ENCODE measurements around the gene PPP1R16B. TPM values are rescaled to one million over a fixed set of nuclear protein-coding genes. Genes with fewer than 3 reads are reported as not detected.

The PPP1R16B gene
- total and polyA plus RNA-seq, 5 donors from 2014 or later: 16.5 to 84.1 (median 25.1) TPM

GRCh38 chr20:38895098-38895949 is 89.8 kb downstream of the PPP1R16B start:
- peaks cover 23% of the 10 kb centered on the region for H3K4me1 ChIP-seq (ENCODE audit: control insufficient read depth, insufficient read depth, low read length, poor library complexity, severe bottlenecking)
- peaks cover 47% of the 10 kb centered on the region for H3K36me3 ChIP-seq (ENCODE audit: control insufficient read depth, insufficient read depth, low read length)
- no peaks in the 10 kb centered on the region for H3K27me3 ChIP-seq (ENCODE audit: control insufficient read depth, insufficient read depth, low read length)
- H3K4me3 ChIP-seq (ENCODE audit: low read depth, low read length): no peak overlapping the region
- peaks cover 17 to 35% (median 21%) of the 10 kb centered on the region in 4 donors for H3K4me1 Mint-ChIP-seq
- H3K4me3 Mint-ChIP-seq: no peak overlapping the region
- ATAC-seq (ENCODE audit: low read depth in 2 of 2) (no peak), DNase-seq (no peak)
- H3K9me3 Mint-ChIP-seq: peaks cover 0 to 3% (median 0%) of the 10 kb centered on the region in 7 donors
- H3K36me3 Mint-ChIP-seq: peaks cover 20% of the 10 kb centered on the region
- no peaks in the 10 kb centered on the region for H3K9me3 ChIP-seq (ENCODE audit: control insufficient read depth in 2 of 2, low read length in 2 of 2)
- H3K27me3 Mint-ChIP-seq: no peaks in the 10 kb centered on the region
- H3K27ac Mint-ChIP-seq: peak overlapping the region in 1 of 3 donors; percentile 87
- no peak overlapping the region for H3K27ac ChIP-seq (ENCODE audit: insufficient read depth, low read length, poor library complexity, severe bottlenecking)

- Histone ChIP-seq H3K27me3 (ENCODE audit: control insufficient read depth, insufficient read depth, low read length) (no peaks in the 10 kb centered on the region), H3K36me3 (ENCODE audit: control insufficient read depth, insufficient read depth, low read length) (peaks cover 53% of the 10 kb centered on the region), H3K4me3 (ENCODE audit: low read depth, low read length) (no peak overlapping the region), H3K9me3 (ENCODE audit: control insufficient read depth in 2 of 2, low read length in 2 of 2) (no peaks in the 10 kb centered on the region), H3K4me1 (ENCODE audit: control insufficient read depth, insufficient read depth, low read length, poor library complexity, severe bottlenecking) (peaks cover 23% of the 10 kb centered on the region), H3K27ac (ENCODE audit: insufficient read depth, low read length, poor library complexity, severe bottlenecking) (no peak overlapping the region)
- ATAC-seq (ENCODE audit: low read depth in 2 of 2) (no peak), DNase-seq (no peak)
- Mint-ChIP-seq H3K27ac (no peak overlapping the region), H3K36me3 (peaks cover 26% of the 10 kb centered on the region), H3K4me1 (peaks cover 17 to 33% (median 21%) of the 10 kb centered on the region in 4 donors), H3K27me3 (no peaks in the 10 kb centered on the region), H3K4me3 (no peak overlapping the region), H3K9me3 (peaks cover 0 to 3% (median 0%) of the 10 kb centered on the region in 7 donors)
Observed at GRCh38 chr20:38896009-38896594, 90.6 kb downstream of the PPP1R16B start.

GRCh38 chr20:38897267-38897666 is 91.8 kb downstream of the PPP1R16B start:
- peaks cover 33% of the 10 kb centered on the region for H3K36me3 Mint-ChIP-seq
- H3K9me3 Mint-ChIP-seq: peaks cover 0 to 6% (median 0%) of the 10 kb centered on the region in 7 donors
- peaks cover 19% of the 10 kb centered on the region for H3K4me1 ChIP-seq (ENCODE audit: control insufficient read depth, insufficient read depth, low read length, poor library complexity, severe bottlenecking)
- H3K27me3 Mint-ChIP-seq: no peaks in the 10 kb centered on the region
- no peak for DNase-seq
- H3K9me3 ChIP-seq (ENCODE audit: control insufficient read depth in 2 of 2, low read length in 2 of 2): no peaks in the 10 kb centered on the region
- H3K4me3 Mint-ChIP-seq: no peak overlapping the region
- no peak overlapping the region for H3K27ac ChIP-seq (ENCODE audit: insufficient read depth, low read length, poor library complexity, severe bottlenecking)
- no peak for ATAC-seq (ENCODE audit: low read depth in 2 of 2)
- H3K4me3 ChIP-seq (ENCODE audit: low read depth, low read length): no peak overlapping the region
- H3K27ac Mint-ChIP-seq: no peak overlapping the region
- H3K27me3 ChIP-seq (ENCODE audit: control insufficient read depth, insufficient read depth, low read length): no peaks in the 10 kb centered on the region
- peaks cover 63% of the 10 kb centered on the region for H3K36me3 ChIP-seq (ENCODE audit: control insufficient read depth, insufficient read depth, low read length)
- peaks cover 17 to 29% (median 19%) of the 10 kb centered on the region in 4 donors for H3K4me1 Mint-ChIP-seq

GRCh38 chr20:38900606-38901005 is 95.1 kb downstream of the PPP1R16B start:
- no peak for ATAC-seq (ENCODE audit: low read depth in 2 of 2)

GRCh38 chr20:38902601-38903000 is 97.1 kb downstream of the PPP1R16B start:
- no peaks in the 10 kb centered on the region for H3K27me3 Mint-ChIP-seq
- no peaks in the 10 kb centered on the region for H3K4me1 ChIP-seq (ENCODE audit: control insufficient read depth, insufficient read depth, low read length, poor library complexity, severe bottlenecking)
- H3K36me3 ChIP-seq (ENCODE audit: control insufficient read depth, insufficient read depth, low read length): peaks cover 90% of the 10 kb centered on the region
- H3K4me1 Mint-ChIP-seq: peaks cover 0 to 11% (median 5%) of the 10 kb centered on the region in 4 donors
- H3K4me3 ChIP-seq (ENCODE audit: low read depth, low read length): no peak overlapping the region
- H3K9me3 ChIP-seq (ENCODE audit: control insufficient read depth in 2 of 2, low read length in 2 of 2): no peaks in the 10 kb centered on the region
- H3K4me3 Mint-ChIP-seq: no peak overlapping the region
- H3K27ac Mint-ChIP-seq: no peak overlapping the region
- H3K36me3 Mint-ChIP-seq: peaks cover 63% of the 10 kb centered on the region
- no peak overlapping the region for H3K27ac ChIP-seq (ENCODE audit: insufficient read depth, low read length, poor library complexity, severe bottlenecking)
- peaks cover 0 to 5% (median 3%) of the 10 kb centered on the region in 7 donors for H3K9me3 Mint-ChIP-seq
- DNase-seq (no peak), ATAC-seq (ENCODE audit: low read depth in 2 of 2) (no peak)
- no peaks in the 10 kb centered on the region for H3K27me3 ChIP-seq (ENCODE audit: control insufficient read depth, insufficient read depth, low read length)

More at GRCh38 chr20:38900606-38901005, 95.1 kb downstream of the PPP1R16B start:
- Mint-ChIP-seq H3K27ac (peak overlapping the region in 1 of 3 donors; percentile 35), H3K4me1 (peaks cover 0 to 14% (median 6%) of the 10 kb centered on the region in 4 donors), H3K4me3 (no peak overlapping the region), H3K27me3 (no peaks in the 10 kb centered on the region), H3K36me3 (peaks cover 58% of the 10 kb centered on the region), H3K9me3 (peaks cover 0 to 4% (median 3%) of the 10 kb centered on the region in 7 donors)
- Histone ChIP-seq H3K27ac (ENCODE audit: insufficient read depth, low read length, poor library complexity, severe bottlenecking) (no peak overlapping the region), H3K4me1 (ENCODE audit: control insufficient read depth, insufficient read depth, low read length, poor library complexity, severe bottlenecking) (no peaks in the 10 kb centered on the region), H3K4me3 (ENCODE audit: low read depth, low read length) (no peak overlapping the region), H3K36me3 (ENCODE audit: control insufficient read depth, insufficient read depth, low read length) (peaks cover 87% of the 10 kb centered on the region), H3K9me3 (ENCODE audit: control insufficient read depth in 2 of 2, low read length in 2 of 2) (no peaks in the 10 kb centered on the region), H3K27me3 (ENCODE audit: control insufficient read depth, insufficient read depth, low read length) (no peaks in the 10 kb centered on the region)
- no peak for DNase-seq

- H3K4me3 Mint-ChIP-seq: no peak overlapping the region
- Histone ChIP-seq H3K27me3 (ENCODE audit: control insufficient read depth, insufficient read depth, low read length) (no peaks in the 10 kb centered on the region), H3K27ac (ENCODE audit: insufficient read depth, low read length, poor library complexity, severe bottlenecking) (no peak overlapping the region), H3K9me3 (ENCODE audit: control insufficient read depth in 2 of 2, low read length in 2 of 2) (no peaks in the 10 kb centered on the region), H3K36me3 (ENCODE audit: control insufficient read depth, insufficient read depth, low read length) (peaks cover 90% of the 10 kb centered on the region), H3K4me1 (ENCODE audit: control insufficient read depth, insufficient read depth, low read length, poor library complexity, severe bottlenecking) (no peaks in the 10 kb centered on the region), H3K4me3 (ENCODE audit: low read depth, low read length) (no peak overlapping the region)
- DNase-seq: no peak
- H3K27me3 Mint-ChIP-seq: no peaks in the 10 kb centered on the region
- no peak overlapping the region for H3K27ac Mint-ChIP-seq
- no peak for ATAC-seq (ENCODE audit: low read depth in 2 of 2)
- peaks cover 64% of the 10 kb centered on the region for H3K36me3 Mint-ChIP-seq
- H3K9me3 Mint-ChIP-seq: peaks cover 0 to 5% (median 3%) of the 10 kb centered on the region in 7 donors
- peaks cover 0 to 8% (median 4%) of the 10 kb centered on the region in 4 donors for H3K4me1 Mint-ChIP-seq
Observed at GRCh38 chr20:38903335-38903734, 97.8 kb downstream of the PPP1R16B start.

- Mint-ChIP-seq H3K36me3 (peaks cover 71% of the 10 kb centered on the region), H3K27ac (peak overlapping the region in 1 of 3 donors; percentile 41)
Observed at GRCh38 chr20:38905375-38905774, 99.9 kb downstream of the PPP1R16B start.

More at GRCh38 chr20:38905375-38905774, 99.9 kb downstream of the PPP1R16B start:
- no peak overlapping the region for H3K4me3 Mint-ChIP-seq
- H3K4me1 Mint-ChIP-seq: peaks cover 0 to 8% (median 4%) of the 10 kb centered on the region in 4 donors
- Histone ChIP-seq H3K27ac (ENCODE audit: insufficient read depth, low read length, poor library complexity, severe bottlenecking) (no peak overlapping the region), H3K4me3 (ENCODE audit: low read depth, low read length) (no peak overlapping the region), H3K36me3 (ENCODE audit: control insufficient read depth, insufficient read depth, low read length) (peaks cover 97% of the 10 kb centered on the region), H3K9me3 (ENCODE audit: control insufficient read depth in 2 of 2, low read length in 2 of 2) (no peaks in the 10 kb centered on the region), H3K4me1 (ENCODE audit: control insufficient read depth, insufficient read depth, low read length, poor library complexity, severe bottlenecking) (no peaks in the 10 kb centered on the region), H3K27me3 (ENCODE audit: control insufficient read depth, insufficient read depth, low read length) (no peaks in the 10 kb centered on the region)
- DNase-seq (no peak), ATAC-seq (ENCODE audit: low read depth in 2 of 2) (no peak)
- no peaks in the 10 kb centered on the region for H3K27me3 Mint-ChIP-seq
- peaks cover 0 to 5% (median 3%) of the 10 kb centered on the region in 7 donors for H3K9me3 Mint-ChIP-seq

All from CD4-positive, CD25-positive, alpha-beta regulatory T cell (primary cell).